ENCODE results near the gene MAPK10. TPM values are rescaled to one million over a fixed set of nuclear protein-coding genes. Genes with fewer than 3 reads are reported as not detected.
A peak's percentile ranks its signal among the peaks of the same experiment; 100 is the strongest.

Gene MAPK10
- total and polyA plus RNA-seq, 2 of the 8 experiments (the other 6 are each of a cell fraction or from before 2014, with no cell fraction given) = 2.5 to 3.1 TPM

GRCh38 chr4:86279293-86279960 lies 80.4 kb downstream of the MAPK10 start:
- Histone ChIP-seq H3K79me2 (ENCODE audit: control insufficient read depth in 1 of 2, insufficient read depth in 2 of 2, low read length in 2 of 2) (no peaks in the 10 kb centered on the region), H4K8ac (ENCODE audit: extremely low read depth, insufficient read depth, low read length) (no peak overlapping the region), H2BK12ac (ENCODE audit: low read depth, low read length) (no peak overlapping the region), H3K18ac (ENCODE audit: extremely low read depth, low read length) (no peak overlapping the region), H3K23me2 (ENCODE audit: low read depth, low read length) (no peaks in the 10 kb centered on the region), H2BK120ac (replicated peaks; ENCODE audit: low read depth, low read length) (no peak overlapping the region), H3K27ac (ENCODE audit: low read depth, low read length) (no peak overlapping the region), H4K20me1 (replicated peaks in 1 of 2; ENCODE audit: control insufficient read depth in 1 of 2, insufficient read depth in 2 of 2, low read length in 2 of 2) (no peaks in the 10 kb centered on the region), H3K4me2 (ENCODE audit: insufficient read depth in 1 of 2, low read depth in 2 of 2, low read length in 2 of 2) (no peak overlapping the region), H3K23ac (ENCODE audit: insufficient read length) (no peak overlapping the region), H2BK15ac (ENCODE audit: low read length) (no peak overlapping the region), H3K56ac (replicated peaks; ENCODE audit: insufficient read length, low read depth, low read length) (no peak overlapping the region), H3K4me1 (replicated peaks in 1 of 4; ENCODE audit: control insufficient read depth in 3 of 4, insufficient read depth in 4 of 4, low read length in 3 of 4) (no peaks in the 10 kb centered on the region), H2AK5ac (ENCODE audit: low read depth, low read length) (no peak overlapping the region), H4K5ac (ENCODE audit: insufficient read length, low read depth, low read length) (no peak overlapping the region), H3K36me3 (ENCODE audit: control insufficient read depth in 2 of 4, insufficient read depth in 4 of 4, low read length in 3 of 4) (no peaks in the 10 kb centered on the region), H3K4ac (replicated peaks; ENCODE audit: insufficient read length, low read depth, low read length) (no peak overlapping the region), H3K9me3 (ENCODE audit: insufficient read depth in 2 of 2, low read depth in 1 of 2, low read length in 1 of 2) (no peaks in the 10 kb centered on the region), H3K4me3 (ENCODE audit: extremely low read depth in 1 of 4, insufficient read depth in 2 of 4, low read depth in 3 of 4, low read length in 4 of 4) (no peak overlapping the region), H3K9ac (replicated peaks in 1 of 4; ENCODE audit: extremely low read depth in 1 of 4, low read depth in 3 of 4, low read length in 3 of 4) (no peak overlapping the region), H4K91ac (replicated peaks; ENCODE audit: insufficient read length, low read length) (no peak overlapping the region), H3K79me1 (ENCODE audit: low read depth, low read length) (no peaks in the 10 kb centered on the region), H2BK20ac (ENCODE audit: low read length) (no peak overlapping the region), H3K27me3 (replicated peaks in 1 of 4; ENCODE audit: control insufficient read depth in 3 of 4, extremely low read depth in 1 of 4, insufficient read depth in 3 of 4, low read length in 3 of 4) (peaks cover 0 to 1% (median 0%) of the 10 kb centered on the region in 4 experiments; a peak in 1 of 7 replicates), H2BK5ac (ENCODE audit: low read depth, low read length) (no peak overlapping the region), H2AFZ (ENCODE audit: low read length) (peak overlapping the region; percentile 80; the same call in 1 of the 2 replicates), H3K14ac (ENCODE audit: insufficient read length) (no peak overlapping the region)
- TF ChIP-seq CREB1 (IDR thresholded peaks at IDR 0.05) (no peak), NRF1 (IDR thresholded peaks at IDR 0.05; ENCODE audit: low read depth, low read length) (no peak), E2F6 (IDR thresholded peaks at IDR 0.05) (peak; percentile 49)
- ChIA-PET POLR2A (ENCODE audit: partially characterized antibody) (interaction anchor here (1.2 kb wide), 1 partner anchor 22 kb away, joined by 3 read pairs; no protein-coding TSS in a partner anchor), CTCF (ENCODE audit: partially characterized antibody) (interaction anchor here (1.2 kb wide), 1 partner anchor 95 kb away, joined by 3 read pairs; no protein-coding TSS in a partner anchor)
- FAIRE-seq (peak; percentile 57), DNase-seq (ENCODE audit: low read depth in 1 of 2, low spot score in 2 of 2) (no peak)
- WGBS, 2 experiments (ENCODE audit: extremely low coverage in 1 of 2, insufficient coverage in 1 of 2, insufficient read length in 1 of 2, insufficient replicate concordance in 2 of 2, low coverage in 1 of 2, low lambda C conversion rate in 2 of 2, missing lambda C conversion rate in 1 of 2) = 87% methylated on average over 5 of the region's 5 CpGs; no CpG with 5 or more reads in 1 of the 2 experiments
